ENCODE results near the gene HES6.

The HES6 gene

GRCh38 chr2:238242731-238243495 is 3.1 kb upstream of the HES6 start:
- no peak overlapping the region for H3K27ac ChIP-seq (ENCODE audit: insufficient read depth, low read depth, low read length, poor library complexity, severe bottlenecking)
- H3K4me1 ChIP-seq (ENCODE audit: control insufficient read depth, insufficient read depth, low read length) = peaks cover 3% of the 10 kb centered on the region
- 81 to 83% methylated on average over 7 of the region's 7 CpGs for WGBS, 2 experiments
- no peaks in the 10 kb centered on the region for H3K36me3 ChIP-seq (ENCODE audit: control insufficient read depth, insufficient read depth, low read length)
- H3K27me3 ChIP-seq (ENCODE audit: control insufficient read depth, insufficient read depth, low read length, poor library complexity, severe bottlenecking) = peaks cover 41% of the 10 kb centered on the region
- H3K4me3 ChIP-seq (ENCODE audit: insufficient read depth, low read depth, low read length) = no peak overlapping the region
- H3K9me3 ChIP-seq (ENCODE audit: control insufficient read depth, low read length) = no peaks in the 10 kb centered on the region

- Histone ChIP-seq H3K27ac (ENCODE audit: insufficient read depth, low read depth, low read length, poor library complexity, severe bottlenecking) (no peak overlapping the region), H3K9me3 (ENCODE audit: control insufficient read depth, low read length) (no peaks in the 10 kb centered on the region), H3K36me3 (ENCODE audit: control insufficient read depth, insufficient read depth, low read length) (no peaks in the 10 kb centered on the region), H3K4me1 (ENCODE audit: control insufficient read depth, insufficient read depth, low read length) (peaks cover 3% of the 10 kb centered on the region), H3K27me3 (ENCODE audit: control insufficient read depth, insufficient read depth, low read length, poor library complexity, severe bottlenecking) (peaks cover 51% of the 10 kb centered on the region), H3K4me3 (ENCODE audit: insufficient read depth, low read depth, low read length) (no peak overlapping the region)
- WGBS, 2 experiments = 90 to 92% methylated on average over 2 of the region's 2 CpGs
Measured at GRCh38 chr2:238241970-238242369, 2.1 kb upstream of the HES6 start.

GRCh38 chr2:238240757-238241711 is 1.2 kb upstream of the HES6 start:
- Histone ChIP-seq H3K4me1 (ENCODE audit: control insufficient read depth, insufficient read depth, low read length) (peaks cover 3% of the 10 kb centered on the region), H3K27ac (ENCODE audit: insufficient read depth, low read depth, low read length, poor library complexity, severe bottlenecking) (peak overlapping the region; percentile 2), H3K27me3 (ENCODE audit: control insufficient read depth, insufficient read depth, low read length, poor library complexity, severe bottlenecking) (peaks cover 60% of the 10 kb centered on the region), H3K4me3 (ENCODE audit: insufficient read depth, low read depth, low read length) (peak overlapping the region; percentile 16), H3K9me3 (ENCODE audit: control insufficient read depth, low read length) (no peaks in the 10 kb centered on the region), H3K36me3 (ENCODE audit: control insufficient read depth, insufficient read depth, low read length) (no peaks in the 10 kb centered on the region)
- WGBS, 2 experiments = 6 to 7% methylated on average over 67 to 69 of the region's 71 CpGs

GRCh38 chr2:238239543-238239862 is 335 bp downstream of the HES6 start:
- WGBS, 2 experiments = 0 to 1% methylated on average over 43 of the region's 43 CpGs
- Histone ChIP-seq H3K36me3 (ENCODE audit: control insufficient read depth, insufficient read depth, low read length) (no peaks in the 10 kb centered on the region), H3K27me3 (ENCODE audit: control insufficient read depth, insufficient read depth, low read length, poor library complexity, severe bottlenecking) (peaks cover 71% of the 10 kb centered on the region), H3K9me3 (ENCODE audit: control insufficient read depth, low read length) (no peaks in the 10 kb centered on the region), H3K27ac (ENCODE audit: insufficient read depth, low read depth, low read length, poor library complexity, severe bottlenecking) (no peak overlapping the region), H3K4me1 (ENCODE audit: control insufficient read depth, insufficient read depth, low read length) (peaks cover 3% of the 10 kb centered on the region), H3K4me3 (ENCODE audit: insufficient read depth, low read depth, low read length) (peak overlapping the region; percentile 52)

- Histone ChIP-seq H3K4me1 (ENCODE audit: control insufficient read depth, insufficient read depth, low read length) (peaks cover 3% of the 10 kb centered on the region), H3K9me3 (ENCODE audit: control insufficient read depth, low read length) (no peaks in the 10 kb centered on the region), H3K4me3 (ENCODE audit: insufficient read depth, low read depth, low read length) (peak overlapping the region; percentile 52), H3K27ac (ENCODE audit: insufficient read depth, low read depth, low read length, poor library complexity, severe bottlenecking) (no peak overlapping the region), H3K36me3 (ENCODE audit: control insufficient read depth, insufficient read depth, low read length) (no peaks in the 10 kb centered on the region), H3K27me3 (ENCODE audit: control insufficient read depth, insufficient read depth, low read length, poor library complexity, severe bottlenecking) (peaks cover 71% of the 10 kb centered on the region)
- WGBS, 2 experiments = 27 to 28% methylated on average over 75 of the region's 75 CpGs
Measured at GRCh38 chr2:238238766-238239542, 884 bp downstream of the HES6 start.

GRCh38 chr2:238238311-238238765 is 1.5 kb downstream of the HES6 start:
- Histone ChIP-seq H3K36me3 (ENCODE audit: control insufficient read depth, insufficient read depth, low read length) (no peaks in the 10 kb centered on the region), H3K4me3 (ENCODE audit: insufficient read depth, low read depth, low read length) (no peak overlapping the region), H3K4me1 (ENCODE audit: control insufficient read depth, insufficient read depth, low read length) (peaks cover 3% of the 10 kb centered on the region), H3K9me3 (ENCODE audit: control insufficient read depth, low read length) (no peaks in the 10 kb centered on the region), H3K27ac (ENCODE audit: insufficient read depth, low read depth, low read length, poor library complexity, severe bottlenecking) (no peak overlapping the region), H3K27me3 (ENCODE audit: control insufficient read depth, insufficient read depth, low read length, poor library complexity, severe bottlenecking) (peaks cover 71% of the 10 kb centered on the region)
- WGBS, 2 experiments = 90 to 91% methylated on average over 5 of the region's 5 CpGs

GRCh38 chr2:238237431-238238135 is 2.3 kb downstream of the HES6 start:
- no peaks in the 10 kb centered on the region for H3K36me3 ChIP-seq (ENCODE audit: control insufficient read depth, insufficient read depth, low read length)
- H3K27ac ChIP-seq (ENCODE audit: insufficient read depth, low read depth, low read length, poor library complexity, severe bottlenecking) = no peak overlapping the region
- 78 to 81% methylated on average over 11 of the region's 11 CpGs for WGBS, 2 experiments
- no peak overlapping the region for H3K4me3 ChIP-seq (ENCODE audit: insufficient read depth, low read depth, low read length)
- no peaks in the 10 kb centered on the region for H3K4me1 ChIP-seq (ENCODE audit: control insufficient read depth, insufficient read depth, low read length)
- no peaks in the 10 kb centered on the region for H3K9me3 ChIP-seq (ENCODE audit: control insufficient read depth, low read length)
- H3K27me3 ChIP-seq (ENCODE audit: control insufficient read depth, insufficient read depth, low read length, poor library complexity, severe bottlenecking) = peaks cover 71% of the 10 kb centered on the region

GRCh38 chr2:238236571-238236970 is 3.3 kb downstream of the HES6 start:
- no peak overlapping the region for H3K27ac ChIP-seq (ENCODE audit: insufficient read depth, low read depth, low read length, poor library complexity, severe bottlenecking)
- H3K4me1 ChIP-seq (ENCODE audit: control insufficient read depth, insufficient read depth, low read length) = no peaks in the 10 kb centered on the region
- H3K27me3 ChIP-seq (ENCODE audit: control insufficient read depth, insufficient read depth, low read length, poor library complexity, severe bottlenecking) = peaks cover 63% of the 10 kb centered on the region
- H3K36me3 ChIP-seq (ENCODE audit: control insufficient read depth, insufficient read depth, low read length) = no peaks in the 10 kb centered on the region
- H3K4me3 ChIP-seq (ENCODE audit: insufficient read depth, low read depth, low read length) = no peak overlapping the region
- WGBS, 2 experiments = 92 to 94% methylated on average over 4 of the region's 4 CpGs
- H3K9me3 ChIP-seq (ENCODE audit: control insufficient read depth, low read length) = no peaks in the 10 kb centered on the region

- Histone ChIP-seq H3K4me1 (ENCODE audit: control insufficient read depth, insufficient read depth, low read length) (no peaks in the 10 kb centered on the region), H3K27ac (ENCODE audit: insufficient read depth, low read depth, low read length, poor library complexity, severe bottlenecking) (no peak overlapping the region), H3K4me3 (ENCODE audit: insufficient read depth, low read depth, low read length) (no peak overlapping the region), H3K27me3 (ENCODE audit: control insufficient read depth, insufficient read depth, low read length, poor library complexity, severe bottlenecking) (peaks cover 61% of the 10 kb centered on the region), H3K9me3 (ENCODE audit: control insufficient read depth, low read length) (no peaks in the 10 kb centered on the region), H3K36me3 (ENCODE audit: control insufficient read depth, insufficient read depth, low read length) (no peaks in the 10 kb centered on the region)
- WGBS, 2 experiments = 81 to 85% methylated on average over 7 of the region's 7 CpGs
Measured at GRCh38 chr2:238235856-238236255, 4.0 kb downstream of the HES6 start.
